Measurements from ENCODE around the gene VPS25. TPM values are rescaled to one million over a fixed set of nuclear protein-coding genes. Genes with fewer than 3 reads are reported as not detected.

The VPS25 gene
- total and polyA plus RNA-seq, 2 donors from 2014 or later = 85.2 to 112 TPM

- Histone ChIP-seq H3K9ac (ENCODE audit: low read length in 3 of 3) (peak overlapping the region; percentile 81 to 100 (median 97)), H3K9me3 (ENCODE audit: control insufficient read depth in 2 of 3, insufficient read depth in 1 of 3, low read length in 3 of 3) (no peaks in the 10 kb centered on the region), H3K36me3 (ENCODE audit: control insufficient read depth in 2 of 3, insufficient read depth in 3 of 3, low read length in 3 of 3) (peaks cover 4 to 27% (median 12%) of the 10 kb centered on the region in 3 donors), H3K27me3 (ENCODE audit: control insufficient read depth, insufficient read depth, low read length) (no peaks in the 10 kb centered on the region), H3K4me1 (ENCODE audit: control insufficient read depth in 2 of 3, insufficient read depth in 2 of 3, low read depth in 1 of 3, low read length in 3 of 3) (peaks cover 0 to 7% (median 5%) of the 10 kb centered on the region in 3 donors), H3K4me3 (ENCODE audit: low read length in 3 of 3) (peak overlapping the region; percentile 86 to 99 (median 99)), H3K27ac (ENCODE audit: low read depth in 2 of 2, low read length in 2 of 2) (peak overlapping the region; percentile 80 to 89)
- DNase-seq (no peak), FAIRE-seq (no peak)
- TF ChIP-seq CTCF (IDR thresholded peaks at IDR 0.05; ENCODE audit: borderline replicate concordance, extremely low read depth, insufficient read depth) = no peak
- intact Hi-C loops (cut with DNase I) = no loop called here
Observed at GRCh38 chr17:42774066-42774745, 957 bp downstream of the VPS25 start.

- intact Hi-C loops (cut with DNase I) = no loop called here
- FAIRE-seq (no peak), DNase-seq (peak in 1 of 5 donors; percentile 10)
- no peaks in the 10 kb centered on the region for H3K27me3 ChIP-seq (ENCODE audit: control insufficient read depth, insufficient read depth, low read length)
- no peak overlapping the region for H3K27ac ChIP-seq (ENCODE audit: low read depth in 2 of 2, low read length in 2 of 2)
- no peaks in the 10 kb centered on the region for H3K9me3 ChIP-seq (ENCODE audit: control insufficient read depth in 2 of 3, insufficient read depth in 1 of 3, low read length in 3 of 3)
- TF ChIP-seq CTCF (IDR thresholded peaks at IDR 0.05; ENCODE audit: borderline replicate concordance, extremely low read depth, insufficient read depth) = no peak
- H3K9ac ChIP-seq (ENCODE audit: low read length in 3 of 3) = no peak overlapping the region
- H3K36me3 ChIP-seq (ENCODE audit: control insufficient read depth in 2 of 3, insufficient read depth in 3 of 3, low read length in 3 of 3) = peaks cover 4 to 27% (median 12%) of the 10 kb centered on the region in 3 donors
- H3K4me3 ChIP-seq (ENCODE audit: low read length in 3 of 3) = no peak overlapping the region
- peaks cover 0 to 11% (median 5%) of the 10 kb centered on the region in 3 donors for H3K4me1 ChIP-seq (ENCODE audit: control insufficient read depth in 2 of 3, insufficient read depth in 2 of 3, low read depth in 1 of 3, low read length in 3 of 3)
Observed at GRCh38 chr17:42775534-42776098, 2.4 kb downstream of the VPS25 start.

GRCh38 chr17:42778570-42778969 lies 5.3 kb downstream of the VPS25 start:
- TF ChIP-seq CTCF (IDR thresholded peaks at IDR 0.05; ENCODE audit: borderline replicate concordance, extremely low read depth, insufficient read depth) = no peak
- H3K4me1 ChIP-seq (ENCODE audit: control insufficient read depth in 2 of 3, insufficient read depth in 2 of 3, low read depth in 1 of 3, low read length in 3 of 3) = peaks cover 0 to 11% (median 5%) of the 10 kb centered on the region in 3 donors
- FAIRE-seq = no peak
- H3K9ac ChIP-seq (ENCODE audit: low read length in 3 of 3) = peak overlapping the region in 1 of 3 donors; percentile 34
- peaks cover 21% of the 10 kb centered on the region for H3K27me3 ChIP-seq (ENCODE audit: control insufficient read depth, insufficient read depth, low read length)
- intact Hi-C loops (cut with DNase I) = no loop called here
- no peak overlapping the region for H3K4me3 ChIP-seq (ENCODE audit: low read length in 3 of 3)
- no peak for DNase-seq
- no peaks in the 10 kb centered on the region for H3K9me3 ChIP-seq (ENCODE audit: control insufficient read depth in 2 of 3, insufficient read depth in 1 of 3, low read length in 3 of 3)
- H3K36me3 ChIP-seq (ENCODE audit: control insufficient read depth in 2 of 3, insufficient read depth in 3 of 3, low read length in 3 of 3) = peaks cover 4 to 27% (median 12%) of the 10 kb centered on the region in 3 donors
- H3K27ac ChIP-seq (ENCODE audit: low read depth in 2 of 2, low read length in 2 of 2) = no peak overlapping the region

All from kidney (tissue), 14 donors.